Epidermal melanocyte (primary cell): Measurements from ENCODE around the gene NR4A2.
"Not testable (repeated sequence)": the region's sequence is repeated elsewhere in the genome, so short reads cannot be mapped to it uniquely, and the experiment has no call there.

Experiments
- DNase-seq: peaks from one replicate; pipeline ENCODE4 v3.0.0; 2011; ENCODE audit warnings: low spot score; ENCODE audit not compliant: insufficient read length

The NR4A2 gene

GRCh38 chr2:156322051-156322685, 10.4 kb downstream of the NR4A2 start:
- DNase-seq: no peak

GRCh38 chr2:156321243-156321904, 11.1 kb downstream of the NR4A2 start:
- no peak for DNase-seq

GRCh38 chr2:156320486-156321098, 11.9 kb downstream of the NR4A2 start:
- DNase-seq: no peak

GRCh38 chr2:156319811-156320485, 12.6 kb downstream of the NR4A2 start:
- DNase-seq: no peak

GRCh38 chr2:156317631-156318030, 14.9 kb downstream of the NR4A2 start:
- no peak for DNase-seq

- DNase-seq: no peak
These were observed 20.5 kb downstream of the NR4A2 start for GRCh38 chr2:156311976-156312375.

- DNase-seq: no peak
These were observed 21.7 kb downstream of the NR4A2 start for GRCh38 chr2:156310773-156311172.

GRCh38 chr2:156309917-156310316, 22.6 kb downstream of the NR4A2 start:
- DNase-seq: no peak

- no peak for DNase-seq
These were observed 23.4 kb downstream of the NR4A2 start for GRCh38 chr2:156309167-156309566.

GRCh38 chr2:156306821-156307220, 25.7 kb downstream of the NR4A2 start:
- DNase-seq: no peak

- DNase-seq: no peak
These were observed 27.4 kb downstream of the NR4A2 start for GRCh38 chr2:156305121-156305520.

GRCh38 chr2:156300337-156300736, 32.2 kb downstream of the NR4A2 start:
- no peak for DNase-seq

- DNase-seq: no peak
These were observed 37.5 kb downstream of the NR4A2 start for GRCh38 chr2:156294945-156295580.

GRCh38 chr2:156293382-156293781, 39.1 kb downstream of the NR4A2 start:
- DNase-seq: not testable (repeated sequence)

GRCh38 chr2:156279446-156280150, 52.9 kb downstream of the NR4A2 start:
- DNase-seq: no peak
